Panc1 (cell line): ENCODE data around the gene ANKRD7. TPM values are rescaled to one million over a fixed set of nuclear protein-coding genes. Genes with fewer than 3 reads are reported as not detected.

Experiments
- ATAC-seq: fragments of 200-7000 bp; cut with Tn5 transposase; 2 replicates; pipeline ENCODE4 v1.9.1; 2020; ENCODE audit warnings: mild to moderate bottlenecking, moderate library complexity
- BruUV-seq: library from RNA; stranded (reverse); fragments of 400-500 nt; replicated peaks from 2 replicates; lab custom pipeline; 2021; lab: Mats Ljungman, UMichigan
- CTCF ChIA-PET: fragments of 300-600 bp; sonication (Branson Sonifier 250); formaldehyde crosslinking; loops from one replicate; lab custom pipeline; 2022; ENCODE audit warnings: antibody characterized with exemption; lab: Charles Lee
- POLR2A ChIA-PET: fragments of 300-600 bp; sonication (Branson Sonifier 250); formaldehyde crosslinking; loops from one replicate; lab custom pipeline; 2022; ENCODE audit warnings: antibody characterized with exemption; lab: Charles Lee
- DNase-seq: peaks from one replicate; pipeline ENCODE4 v3.0.0-alpha.2; 2010; ENCODE audit warnings: low read depth, low spot score
- H3K27ac ChIP-seq: 2 replicates; pipeline ENCODE4 v1.5.1; 2011; ENCODE audit warnings: mild to moderate bottlenecking, low read length, inconsistent platforms
- H3K27me3 ChIP-seq: fragments of 200-500 bp; sonication (Bioruptor generic); 2 replicates; pipeline ENCODE4 v1.6.0; 2014; ENCODE audit warnings: low read length, inconsistent platforms; ENCODE audit not compliant: control insufficient read depth, insufficient read depth
- H3K36me3 ChIP-seq: fragments of 200-500 bp; sonication (Bioruptor generic); 2 replicates; pipeline ENCODE4 v1.5.1; 2014; ENCODE audit warnings: inconsistent platforms, mild to moderate bottlenecking, low read length, moderate library complexity; ENCODE audit not compliant: control insufficient read depth, insufficient read depth
- H3K4me1 ChIP-seq: 2 replicates; pipeline ENCODE4 v1.5.1; 2011; ENCODE audit warnings: inconsistent platforms, mild to moderate bottlenecking, low read length, moderate library complexity; ENCODE audit not compliant: control insufficient read depth, insufficient read depth
- H3K4me3 ChIP-seq, 2 experiments: 2 replicates each; pipeline ENCODE4 v1.5.1; 2011 to 2012; ENCODE audit warnings: low read depth in 2 of 2, low read length in 2 of 2, mild to moderate bottlenecking in 2 of 2, inconsistent platforms in 1 of 2, moderate library complexity in 1 of 2
- H3K9me3 ChIP-seq: fragments of 200-500 bp; sonication (Bioruptor generic); 2 replicates; pipeline ENCODE4 v1.5.1; 2014; ENCODE audit warnings: low read depth, mild to moderate bottlenecking, inconsistent platforms, low read length, moderate library complexity; ENCODE audit not compliant: control insufficient read depth, insufficient read depth
- CTCF ChIP-seq: fragments of 450-650 bp; IDR thresholded peaks from 2 replicates; pipeline ENCODE4 v1.5.1; 2017; ENCODE audit warnings: mild to moderate bottlenecking
- POLR2AphosphoS5 ChIP-seq: IDR thresholded peaks from 2 replicates; pipeline ENCODE4 v1.6.1; 2012; ENCODE audit warnings: mild to moderate bottlenecking, low read depth, low read length, moderate library complexity
- REST ChIP-seq, 2 experiments: IDR thresholded peaks; 2 replicates each; pipeline ENCODE4 v1.6.1; 2011 to 2012; ENCODE audit warnings: low read depth in 2 of 2, control low read depth in 1 of 2, low read length in 1 of 2, mild to moderate bottlenecking in 1 of 2, moderate library complexity in 1 of 2; ENCODE audit not compliant: insufficient read depth in 1 of 2
- SIN3A ChIP-seq: IDR thresholded peaks from 2 replicates; pipeline ENCODE4 v1.6.1; 2012; ENCODE audit warnings: low read depth, mild to moderate bottlenecking, low read length, moderate library complexity, borderline replicate concordance; ENCODE audit not compliant: insufficient read depth
- TCF7L2 ChIP-seq: IDR thresholded peaks from 2 replicates; pipeline ENCODE4 v1.6.1; 2011; ENCODE audit warnings: mild to moderate bottlenecking, low read depth, low read length, inconsistent platforms
- in situ Hi-C: cut with HindIII; loops from 2 replicates; pipeline ENCODE4 v1.10.0; 2016; ENCODE audit warnings: low sequenced_read_pairs, low pct_unique_long_range_greater_than_20kb
- intact Hi-C: fragments of 100-400 bp; cut with micrococcal nuclease; formaldehyde crosslinking; loops from one replicate; pipeline ENCODE4 v1.10.0; 2022; ENCODE audit not compliant: unreplicated experiment
- total RNA-seq: library from RNA; stranded (reverse); gene quantifications from one replicate; pipeline ENCODE4 v1.2.1, GENCODE V29; 2021; ENCODE audit not compliant: unreplicated experiment

ANKRD7 gene
- total RNA-seq, 1 experiment from 2014 or later, result 1.0 TPM

DNA sequence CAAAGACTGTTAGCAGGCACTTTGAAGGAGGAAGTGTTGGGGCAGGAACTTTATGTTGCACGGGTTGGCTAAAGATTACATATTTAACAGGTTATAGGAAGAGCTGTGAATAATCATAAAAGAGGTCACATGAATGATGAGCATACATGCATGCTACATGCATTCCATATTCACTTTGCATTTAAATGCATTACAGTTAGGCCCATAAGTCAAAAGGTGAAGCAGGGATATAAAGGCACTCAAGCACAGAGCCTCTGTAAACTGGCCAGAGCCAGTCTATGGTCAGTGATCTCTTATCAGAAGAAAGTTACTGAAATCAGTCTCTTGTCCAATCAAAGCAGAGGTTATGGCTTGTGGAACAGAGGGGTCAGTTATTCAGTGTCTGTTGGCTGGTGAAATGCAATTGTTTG is 7.3 kb upstream of the ANKRD7 start:
- Histone ChIP-seq H3K4me1 (no peaks in the 10 kb centered on the region), H3K27ac (no peak overlapping the region), H3K36me3 (no peaks in the 10 kb centered on the region), H3K4me3 (no peak overlapping the region), H3K27me3 (no peaks in the 10 kb centered on the region), H3K9me3 (no peaks in the 10 kb centered on the region)
- in situ Hi-C loops, result no loop called here
- CTCF ChIA-PET, result no interaction called here
- no TSS peak for BruUV-seq
- TF ChIP-seq TCF7L2 (no peak), SIN3A (no peak), CTCF (no peak), REST (IDR thresholded peaks at IDR 0.05; ENCODE audit: insufficient read depth in 1 of 2, low read depth in 2 of 2, low read length in 1 of 2) (no peak), POLR2AphosphoS5 (no peak)
- ATAC-seq (no peak), DNase-seq (no peak)
- intact Hi-C loops, result no loop called here
- POLR2A ChIA-PET, result no interaction called here

GRCh38 chr7:118218413-118219156 is 5.9 kb upstream of the ANKRD7 start:
- no peak for ATAC-seq
- H3K27me3 ChIP-seq, result no peaks in the 10 kb centered on the region
- intact Hi-C loops (no loop called here), in situ Hi-C loops (no loop called here)
- no peak for DNase-seq
- ChIA-PET POLR2A (no interaction called here), CTCF (no interaction called here)
- H3K27ac ChIP-seq, result no peak overlapping the region
- no peak for TF ChIP-seq CTCF
- TF ChIP-seq TCF7L2, result no peak
- H3K4me1 ChIP-seq, result no peaks in the 10 kb centered on the region
- no peak overlapping the region for H3K4me3 ChIP-seq
- H3K36me3 ChIP-seq, result no peaks in the 10 kb centered on the region
- no peaks in the 10 kb centered on the region for H3K9me3 ChIP-seq
- no TSS peak for BruUV-seq
